ENCODE results near the gene PDE10A. TPM values are rescaled to one million over a fixed set of nuclear protein-coding genes. Genes with fewer than 3 reads are reported as not detected.

PDE10A gene
- total and polyA plus RNA-seq, 2 of the 13 experiments (the other 11 are each of a cell fraction or from before 2014, with no cell fraction given), result not detected

GRCh38 chr6:165556116-165556843, 106.8 kb downstream of the PDE10A start (continued):
- TF ChIP-seq ZNF232 (CRISPR knock-in tag; IDR thresholded peaks at IDR 0.05; ENCODE audit: borderline replicate concordance) (no peak), ZKSCAN5 (CRISPR knock-in tag; IDR thresholded peaks at IDR 0.05) (no peak), ZNF589 (CRISPR knock-in tag; conservative IDR thresholded peaks at IDR 0.05) (no peak), MLX (CRISPR knock-in tag; IDR thresholded peaks at IDR 0.05) (no peak), SOX6 (IDR thresholded peaks at IDR 0.05) (no peak), SOX6 (CRISPR knock-in tag; IDR thresholded peaks at IDR 0.05) (peak; percentile 24; the same call in 1 of the 2 replicates), HIC2 (CRISPR knock-in tag; IDR thresholded peaks at IDR 0.05; ENCODE audit: low read depth) (no peak), ZBTB26 (CRISPR knock-in tag; IDR thresholded peaks at IDR 0.05; ENCODE audit: borderline replicate concordance) (no peak), ZBTB8A (CRISPR knock-in tag; IDR thresholded peaks at IDR 0.05; ENCODE audit: borderline replicate concordance, low read depth) (no peak), STAT6 (CRISPR knock-in tag; IDR thresholded peaks at IDR 0.05; ENCODE audit: borderline replicate concordance) (no peak), HOXA5 (CRISPR knock-in tag; IDR thresholded peaks at IDR 0.05) (no peak), ZNF740 (CRISPR knock-in tag; IDR thresholded peaks at IDR 0.05) (no peak), RBAK (CRISPR knock-in tag; IDR thresholded peaks at IDR 0.05) (peak; percentile 51; the same call in 1 of the 2 replicates), ZKSCAN1 (IDR thresholded peaks at IDR 0.05; ENCODE audit: low read length) (no peak), ZNF614 (CRISPR knock-in tag; IDR thresholded peaks at IDR 0.05; ENCODE audit: borderline replicate concordance) (no peak), MBD4 (IDR thresholded peaks at IDR 0.05; ENCODE audit: borderline replicate concordance, low read length) (no peak), PLSCR1 (CRISPR knock-in tag; IDR thresholded peaks at IDR 0.05; ENCODE audit: borderline replicate concordance) (no peak), IRF1 (CRISPR knock-in tag; IDR thresholded peaks at IDR 0.05; ENCODE audit: low read depth) (peak; percentile 71; the same call in 1 of the 2 replicates), ZNF776 (CRISPR knock-in tag; IDR thresholded peaks at IDR 0.05) (no peak)

Data from HepG2 (cell line).